Occipital lobe (tissue), 2 donors: ENCODE measurements around the gene UBE2E2. TPM values are rescaled to one million over a fixed set of nuclear protein-coding genes. Genes with fewer than 3 reads are reported as not detected.

Experiments used
- DNase-seq: peaks from one replicate; lab custom pipeline; 2025; lab: John Stamatoyannopoulos, UW
- total RNA-seq: library from RNA; depleted of rRNA; stranded (reverse); fragments of >200 nt; gene quantifications from one replicate; pipeline ENCODE4 v1.2.3, GENCODE V29; 2014

The UBE2E2 gene
- total RNA-seq, 1 donor from 2014 or later = 40.2 TPM

DNA sequence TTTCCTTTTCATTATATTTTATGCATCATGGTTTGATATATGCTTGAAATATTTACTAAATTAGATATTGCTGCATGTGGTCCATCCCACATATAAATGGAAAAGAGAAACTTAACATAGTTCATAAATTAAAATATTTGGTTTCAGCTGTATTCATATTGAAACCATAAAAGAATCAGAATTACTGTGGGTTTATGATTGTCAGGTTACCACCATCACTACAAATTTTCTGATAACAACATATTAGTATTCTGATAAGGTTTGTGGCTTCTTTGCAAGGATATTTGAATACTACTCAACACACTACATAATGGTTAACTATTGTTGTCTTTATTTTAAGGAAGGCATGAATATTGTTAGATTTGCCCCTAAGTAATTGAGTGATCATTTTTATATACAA lies 235.5 kb downstream of the UBE2E2 start:
- DNase-seq = no peak

DNA sequence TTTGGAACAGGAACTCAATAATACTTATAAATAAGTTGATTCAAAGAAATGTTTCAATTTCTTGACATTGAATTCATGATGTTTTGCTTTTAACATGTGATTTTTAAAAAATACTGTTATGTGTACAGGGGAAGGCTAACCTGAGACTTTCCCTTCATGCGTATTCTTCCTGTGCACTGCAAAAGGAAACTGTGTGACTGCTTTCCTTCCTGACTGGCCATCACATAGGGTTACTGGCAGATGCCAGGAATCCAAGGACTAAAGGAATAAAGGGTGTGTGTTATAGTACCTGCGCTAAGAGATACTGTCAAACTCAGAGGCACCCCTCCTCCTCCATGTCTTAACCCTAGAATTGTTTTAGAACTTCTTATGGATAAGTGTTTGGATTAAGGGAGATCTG lies 236.0 kb downstream of the UBE2E2 start:
- DNase-seq = no peak

DNA sequence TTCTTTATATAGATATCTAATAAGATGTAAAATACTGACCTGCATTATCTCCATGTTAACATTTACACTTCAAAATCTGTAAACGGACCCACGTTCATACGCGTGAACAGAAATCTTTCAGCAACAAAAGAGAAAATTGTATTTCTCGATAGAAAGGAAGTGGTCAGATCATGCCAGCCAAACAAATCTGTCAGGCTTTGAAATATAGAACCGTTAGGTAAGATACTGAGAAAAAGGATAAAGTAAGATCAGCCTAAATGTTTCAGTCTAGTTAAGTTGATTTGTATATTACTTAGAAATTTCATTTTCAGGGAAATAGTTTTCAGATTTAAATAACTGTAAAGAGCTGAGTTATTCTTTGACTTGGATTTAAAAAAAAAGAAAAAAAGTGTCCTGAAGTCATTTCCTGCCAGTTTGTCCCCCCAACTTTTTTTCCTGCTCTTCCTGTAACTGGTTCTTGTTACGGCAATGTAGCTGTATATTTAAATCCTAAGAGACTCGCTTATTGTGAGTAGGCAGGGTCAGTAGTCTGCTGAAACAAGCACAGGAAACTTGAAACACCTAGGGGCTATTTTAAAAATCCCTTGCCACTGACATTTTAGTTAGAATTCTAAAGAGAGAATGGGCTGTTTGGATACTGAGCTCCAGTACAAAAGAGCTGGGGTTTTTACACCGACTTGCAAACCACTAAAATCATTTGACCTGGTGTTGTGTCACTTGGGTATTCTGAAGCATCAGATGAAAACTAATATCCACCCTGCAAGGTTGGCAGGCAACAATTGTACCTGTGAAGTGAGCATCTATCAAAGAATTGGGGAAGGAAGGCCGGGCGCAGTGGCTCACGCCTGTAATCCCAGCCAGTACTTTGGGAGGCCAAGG lies 237.5 kb downstream of the UBE2E2 start:
- DNase-seq = no peak

DNA sequence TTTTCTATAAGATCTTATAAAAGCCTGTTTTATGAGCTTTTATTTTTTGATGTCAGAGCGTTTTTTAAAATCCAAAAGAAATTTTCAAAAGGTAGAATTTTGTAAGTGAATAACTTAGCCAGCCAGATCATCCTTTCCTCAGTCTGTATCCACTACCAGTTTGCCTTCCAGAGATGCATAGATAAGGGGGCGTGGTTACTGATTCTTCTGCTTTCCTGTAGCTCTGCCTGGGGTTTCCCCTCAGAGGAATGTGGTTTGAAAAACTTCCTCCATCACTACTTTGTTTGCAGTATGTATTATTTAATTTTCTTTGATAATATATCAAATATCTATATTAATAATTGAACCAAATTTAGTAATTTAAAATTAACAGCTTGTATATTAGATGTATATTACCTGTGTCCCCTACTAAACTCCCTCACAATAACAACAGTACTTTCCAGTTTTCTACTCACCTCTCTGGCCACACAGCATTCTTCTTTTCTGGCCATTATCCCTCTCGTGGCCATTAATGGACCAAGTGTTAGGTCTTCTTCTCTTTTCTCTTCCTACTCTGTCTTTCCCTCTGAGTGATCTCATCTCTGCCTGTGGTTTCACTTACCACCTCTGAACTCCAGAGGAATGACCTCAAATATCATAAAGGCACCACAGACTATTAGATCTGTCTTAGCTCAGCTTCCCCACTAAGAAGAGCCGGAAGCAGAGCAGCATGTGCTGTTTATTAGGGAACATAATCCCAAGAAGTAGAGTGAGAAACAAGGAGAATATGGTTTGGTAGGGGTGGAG lies 239.7 kb downstream of the UBE2E2 start:
- DNase-seq = no peak

DNA sequence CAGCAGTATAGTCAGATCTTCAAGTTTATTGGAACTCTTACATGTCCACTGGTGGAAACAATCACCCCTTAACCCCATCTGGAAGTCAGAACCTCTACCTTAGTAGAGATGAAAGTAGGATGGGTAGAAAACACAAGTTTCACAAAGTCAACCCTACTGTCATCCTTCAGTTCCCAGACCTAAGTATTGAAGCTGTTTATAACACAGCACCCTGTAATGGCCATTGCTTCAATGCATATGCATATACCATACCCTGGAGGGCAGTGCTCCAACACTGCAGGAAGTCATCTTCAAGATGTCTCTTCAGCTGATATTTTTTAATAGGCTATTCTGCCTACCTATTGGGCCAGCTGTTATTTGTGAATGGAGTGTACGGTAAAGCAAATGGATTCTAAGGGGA lies 241.3 kb downstream of the UBE2E2 start:
- DNase-seq = no peak

DNA sequence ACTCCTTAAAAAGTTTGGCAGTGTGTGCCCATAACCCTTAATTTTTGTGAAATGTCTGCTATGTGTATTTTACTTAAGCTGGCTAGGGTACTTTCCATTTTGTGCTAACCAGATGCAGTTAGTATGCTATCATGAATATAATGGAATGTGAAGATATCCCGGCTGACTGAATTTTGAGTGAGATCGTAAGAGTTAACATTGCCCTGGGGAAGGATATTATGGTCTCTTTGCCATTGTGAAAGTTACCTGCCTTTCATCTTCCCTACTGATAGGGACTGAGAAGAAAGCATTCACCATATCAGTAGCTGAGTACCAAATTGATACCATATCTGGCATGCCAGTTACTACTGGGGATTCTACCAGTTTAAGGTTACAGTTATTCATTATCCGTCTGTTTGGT lies 243.2 kb downstream of the UBE2E2 start:
- DNase-seq = no peak

DNA sequence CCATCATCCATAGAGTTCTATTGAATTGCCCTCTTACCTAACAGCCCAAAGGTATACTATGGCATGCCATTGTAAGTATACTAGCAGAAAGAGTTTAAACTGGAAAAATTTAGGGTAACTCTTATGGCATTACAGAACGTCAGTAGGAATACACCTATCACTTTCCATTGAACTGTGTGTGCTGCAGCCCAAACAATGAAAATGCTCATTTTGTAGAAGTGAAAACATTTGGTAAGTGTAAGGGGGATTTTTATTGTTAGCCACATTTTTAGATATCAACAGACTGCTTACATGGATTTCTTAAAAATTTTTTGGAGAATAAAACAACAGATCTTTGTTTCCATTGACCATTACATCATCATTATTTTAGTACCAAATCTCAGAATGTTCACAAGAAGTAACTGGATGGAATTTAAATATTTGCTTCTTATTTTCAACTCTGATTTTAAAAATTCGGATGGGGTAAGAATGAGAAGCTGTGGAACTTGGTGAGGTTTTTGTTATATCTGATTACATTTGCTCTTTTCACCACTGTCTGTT lies 245.9 kb downstream of the UBE2E2 start:
- no peak for DNase-seq

DNA sequence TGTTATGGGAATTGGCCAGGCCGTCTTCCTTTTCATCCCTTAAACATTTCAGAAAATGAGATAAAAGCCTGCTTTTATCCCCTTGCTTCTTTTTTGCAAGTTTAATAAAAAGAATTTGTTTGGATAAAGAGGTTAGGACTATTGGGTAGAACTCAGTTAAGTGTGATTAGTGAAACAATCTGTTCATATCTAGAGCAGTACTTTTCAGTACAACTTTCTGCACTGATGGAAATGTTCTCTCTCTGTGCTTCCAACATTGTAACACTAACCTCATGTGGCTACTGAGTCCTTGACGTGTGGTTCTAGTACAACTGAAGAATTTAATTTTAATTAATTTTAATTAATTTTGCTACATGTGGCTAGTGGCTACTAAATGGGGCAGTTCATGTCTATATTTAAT lies 246.9 kb downstream of the UBE2E2 start:
- no peak for DNase-seq

DNA sequence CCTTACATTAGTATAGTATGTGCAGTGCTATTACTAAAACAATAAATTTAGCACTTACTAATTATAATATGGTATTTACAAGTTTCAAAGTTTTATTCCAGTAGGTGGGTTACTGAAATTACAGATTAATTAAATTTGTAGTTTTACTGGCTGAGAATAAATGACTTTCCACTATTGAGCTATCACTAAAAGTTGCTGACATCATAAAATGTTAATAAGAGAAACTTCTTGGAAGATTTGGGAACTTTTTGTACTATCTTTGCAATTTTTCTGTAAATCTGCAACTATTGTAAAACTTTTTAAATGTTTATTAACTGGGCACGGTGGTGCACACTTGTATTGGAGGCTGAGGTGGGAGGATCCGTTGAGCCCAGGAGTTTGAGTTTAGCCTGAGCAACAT lies 247.7 kb downstream of the UBE2E2 start:
- DNase-seq = no peak

DNA sequence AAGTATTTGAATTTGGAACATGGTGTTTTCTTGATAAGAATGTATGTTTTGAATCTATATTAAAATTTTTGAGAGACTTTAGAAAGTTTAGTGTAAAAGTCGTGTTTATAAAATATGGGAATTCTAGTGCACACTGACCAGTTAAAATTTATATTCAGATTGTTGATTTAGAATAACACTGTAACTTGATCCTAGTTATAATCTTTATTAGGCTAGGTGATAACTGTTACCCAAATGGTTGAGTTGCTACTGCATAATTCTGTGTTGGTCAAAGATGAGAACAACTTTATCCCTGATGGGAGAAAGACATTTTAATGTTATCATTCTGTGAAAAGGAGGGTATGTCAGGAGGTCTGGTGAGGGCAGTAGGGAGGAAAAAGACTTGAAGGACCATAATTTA lies 249.3 kb downstream of the UBE2E2 start:
- DNase-seq = no peak

DNA sequence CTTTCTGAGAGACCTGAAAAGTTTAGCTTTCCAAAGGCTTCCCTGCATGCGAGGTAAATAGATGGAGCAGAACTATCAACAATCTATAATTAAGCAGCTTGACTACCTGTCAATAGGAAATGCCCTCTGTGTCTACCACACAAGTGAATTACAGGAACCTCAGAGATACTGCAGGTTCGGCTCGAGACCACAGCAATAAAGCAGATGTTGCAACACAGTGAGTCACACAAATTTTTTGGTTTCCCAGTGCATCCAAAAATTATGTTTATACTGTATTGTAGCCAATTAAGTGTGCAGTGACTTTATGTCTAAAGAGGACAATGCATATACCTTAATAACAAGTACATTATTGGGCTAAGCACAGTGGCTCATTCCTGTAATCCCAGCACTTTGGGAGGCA lies 252.0 kb downstream of the UBE2E2 start:
- no peak for DNase-seq

DNA sequence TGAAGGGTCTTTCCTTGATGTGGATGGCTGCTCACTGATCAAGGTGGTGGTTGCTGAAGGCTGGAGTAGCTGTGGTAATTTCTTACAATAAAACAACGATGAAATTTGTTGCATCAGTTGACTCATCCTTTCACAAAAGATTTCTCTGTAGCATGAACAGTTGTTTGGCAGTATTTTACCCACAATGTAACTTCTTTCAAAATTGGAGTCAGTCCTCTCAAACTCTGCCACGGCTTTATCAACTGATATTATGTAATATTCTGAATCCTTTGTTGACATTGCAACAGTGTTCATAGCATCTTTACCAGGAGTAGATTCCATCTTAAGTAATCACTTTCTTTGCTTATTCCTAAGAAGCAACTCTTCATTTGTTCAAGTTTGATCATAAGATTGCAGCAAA lies 252.6 kb downstream of the UBE2E2 start:
- DNase-seq = no peak

DNA sequence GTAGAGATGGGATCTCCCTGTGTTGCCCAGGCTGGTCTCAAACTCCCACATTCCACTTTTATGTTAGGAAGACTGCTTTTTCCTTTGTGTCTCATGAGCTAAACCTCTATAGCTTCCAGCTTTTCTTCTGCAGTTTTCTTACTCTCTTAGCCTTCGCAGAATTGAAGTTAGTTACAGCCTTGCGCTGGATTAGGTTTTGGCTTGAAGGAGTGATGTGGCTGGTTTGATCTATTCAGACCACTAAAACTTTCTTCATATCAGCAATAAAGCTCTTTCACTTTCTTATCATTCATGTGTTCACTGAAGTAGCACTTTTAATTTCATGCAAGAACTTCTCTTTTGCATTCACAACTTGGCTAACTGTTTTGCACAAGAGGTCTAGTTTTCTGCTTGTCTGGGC lies 254.6 kb downstream of the UBE2E2 start:
- DNase-seq = no peak

DNA sequence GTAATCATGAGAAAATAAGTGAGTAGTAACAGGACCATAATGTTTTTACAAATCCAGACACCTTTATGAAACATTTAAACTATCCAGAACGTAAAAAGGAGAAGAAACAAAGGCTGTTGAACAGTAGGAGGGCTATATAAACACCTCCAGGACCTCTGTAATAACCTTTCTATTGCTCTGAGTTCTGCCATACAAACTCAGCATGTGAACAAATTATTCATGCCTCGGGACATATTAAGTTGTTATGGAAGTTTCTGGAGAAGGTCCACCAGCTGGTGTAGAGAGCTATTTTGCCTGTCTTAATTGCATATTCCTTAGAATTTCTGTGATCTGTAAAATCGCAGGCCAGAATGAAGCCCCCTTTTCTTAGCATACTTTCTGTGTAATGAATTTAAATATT lies 256.3 kb downstream of the UBE2E2 start:
- DNase-seq = no peak

DNA sequence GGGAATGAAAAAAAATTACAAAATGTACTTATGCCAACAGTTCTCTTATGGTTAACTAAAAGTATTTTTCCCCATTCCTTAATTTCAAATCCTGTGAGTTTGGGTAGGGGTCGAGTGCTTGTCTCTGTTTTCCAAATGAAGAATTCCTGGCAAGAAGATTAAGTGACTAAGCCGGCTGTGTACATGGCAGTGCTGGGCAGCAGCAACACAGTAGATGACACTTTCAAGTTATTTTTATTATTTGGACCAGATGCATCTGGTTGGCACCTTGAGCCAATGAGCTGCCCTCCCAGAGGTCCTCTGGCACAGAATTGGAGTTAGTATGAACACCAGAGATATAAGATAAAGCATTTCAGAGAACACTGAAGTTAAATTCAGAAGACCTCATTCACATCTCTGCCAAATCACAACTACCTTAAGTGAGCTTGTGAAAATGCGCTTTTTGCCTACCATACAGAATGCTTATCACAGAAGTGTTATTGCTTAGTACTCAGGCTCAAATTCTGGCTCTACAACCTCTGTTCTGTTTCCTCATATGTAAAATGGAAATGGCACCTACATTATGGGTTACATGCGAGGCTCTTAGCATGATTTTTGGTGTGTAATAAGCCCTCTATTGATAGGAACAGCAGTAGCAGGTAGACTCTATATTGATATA lies 256.9 kb downstream of the UBE2E2 start:
- no peak for DNase-seq

DNA sequence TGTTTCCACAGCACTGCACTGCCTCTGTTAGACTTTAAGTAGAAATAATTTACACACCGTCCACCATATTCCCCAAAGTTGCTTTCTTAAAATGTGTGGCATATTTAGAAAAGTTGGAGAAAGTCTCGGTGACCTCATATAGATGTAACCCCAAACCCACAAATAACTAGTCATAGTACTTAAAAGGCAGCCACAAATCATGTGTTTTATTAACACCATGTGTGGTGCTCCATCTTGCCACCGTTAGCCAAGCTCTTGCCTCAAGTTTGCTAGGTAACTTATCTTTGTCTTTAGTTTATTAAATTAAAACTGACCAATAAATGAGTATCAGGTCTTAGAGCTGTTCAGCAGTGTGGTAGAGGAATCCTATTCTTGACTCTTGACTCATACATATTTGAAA lies 257.9 kb downstream of the UBE2E2 start:
- no peak for DNase-seq

DNA sequence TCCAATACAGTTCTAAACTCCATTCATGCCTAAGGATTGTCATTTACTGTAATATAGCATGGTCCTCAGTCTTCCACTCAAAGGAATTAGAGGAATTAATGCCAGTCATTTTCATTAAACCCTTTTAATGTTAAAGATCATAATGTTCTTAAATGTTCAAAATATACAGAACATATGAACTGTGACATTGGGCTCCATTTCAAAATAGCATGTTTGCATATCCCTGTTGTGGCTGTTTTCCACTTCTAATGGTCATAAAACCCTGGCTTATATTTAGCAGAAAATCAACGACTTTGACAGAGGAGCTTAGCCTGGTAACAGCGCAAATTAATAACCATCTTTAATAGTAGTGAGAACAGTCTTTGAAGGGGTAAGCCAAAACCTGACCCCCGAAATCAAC lies 260.7 kb downstream of the UBE2E2 start:
- DNase-seq = no peak

DNA sequence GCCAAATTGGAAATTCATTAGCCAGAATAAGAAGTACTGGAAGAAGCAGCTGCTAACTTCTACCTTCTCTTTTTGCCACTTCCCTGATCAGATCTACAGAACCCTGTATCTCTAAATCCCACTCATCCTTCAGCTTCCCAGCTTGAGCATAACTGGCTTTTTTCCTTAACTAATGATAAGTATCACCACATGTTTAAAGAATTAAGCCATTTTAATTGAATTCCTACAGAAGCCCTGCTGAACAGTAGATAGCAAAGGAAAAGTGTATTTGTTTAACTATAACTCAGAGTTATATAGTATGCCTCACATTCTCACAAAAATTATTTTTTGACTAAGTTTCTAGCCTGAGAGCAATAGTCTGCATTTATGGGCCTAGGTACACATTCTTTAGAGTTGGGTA lies 262.4 kb downstream of the UBE2E2 start:
- no peak for DNase-seq

DNA sequence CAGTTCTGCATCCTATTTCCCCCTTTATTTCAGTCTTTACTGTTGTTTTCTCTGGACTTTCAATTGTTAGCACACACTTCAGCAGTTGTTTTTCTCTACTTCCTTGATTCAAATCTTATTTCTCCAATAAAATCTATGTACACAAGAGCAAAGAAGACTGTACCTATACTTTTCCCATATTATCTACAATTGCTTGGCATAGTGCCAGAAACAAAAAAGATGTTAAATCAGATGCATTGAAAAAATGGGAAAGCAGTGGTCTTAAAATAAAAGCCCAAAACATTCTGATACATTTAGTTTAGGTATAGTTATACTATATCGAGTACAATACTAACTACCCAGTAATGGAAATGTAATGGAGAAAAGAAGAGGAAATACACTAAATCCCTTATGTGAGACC lies 265.1 kb downstream of the UBE2E2 start:
- no peak for DNase-seq

DNA sequence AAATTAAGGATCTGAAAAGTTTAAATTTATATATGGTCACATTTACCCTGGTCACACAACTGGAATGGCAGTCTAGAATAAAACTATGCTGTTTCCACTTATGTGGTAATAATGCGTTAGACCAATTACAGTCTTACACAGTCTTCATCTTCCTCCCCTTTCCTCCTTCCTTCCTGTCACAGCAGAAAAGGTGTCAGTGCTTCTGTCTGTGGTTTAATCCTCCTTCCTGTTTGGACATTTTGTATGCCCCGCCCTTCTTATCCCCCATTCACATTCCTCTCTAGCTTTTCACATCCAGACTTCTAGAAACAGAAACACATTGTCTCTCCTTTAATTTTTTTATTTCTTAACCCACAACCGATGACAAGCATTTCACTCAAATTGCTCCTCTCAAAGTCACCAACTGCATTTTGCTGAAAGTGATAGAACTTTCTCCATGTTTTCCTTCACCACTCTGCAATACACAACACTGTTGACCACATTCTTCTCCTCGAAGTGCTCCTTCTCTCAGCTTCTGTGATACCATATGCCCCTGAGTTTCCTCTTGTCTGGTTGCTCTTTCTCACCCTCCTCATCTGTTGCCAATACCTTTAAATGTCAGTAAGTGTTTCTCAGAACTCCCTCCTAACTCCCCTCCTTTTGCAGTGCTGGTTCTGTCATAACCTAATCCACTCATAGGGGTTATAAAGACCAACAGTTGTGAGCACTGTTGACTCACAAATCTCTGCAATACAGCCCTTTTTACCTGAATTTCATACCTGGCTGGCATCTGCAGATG lies 271.6 kb downstream of the UBE2E2 start:
- DNase-seq = no peak

DNA sequence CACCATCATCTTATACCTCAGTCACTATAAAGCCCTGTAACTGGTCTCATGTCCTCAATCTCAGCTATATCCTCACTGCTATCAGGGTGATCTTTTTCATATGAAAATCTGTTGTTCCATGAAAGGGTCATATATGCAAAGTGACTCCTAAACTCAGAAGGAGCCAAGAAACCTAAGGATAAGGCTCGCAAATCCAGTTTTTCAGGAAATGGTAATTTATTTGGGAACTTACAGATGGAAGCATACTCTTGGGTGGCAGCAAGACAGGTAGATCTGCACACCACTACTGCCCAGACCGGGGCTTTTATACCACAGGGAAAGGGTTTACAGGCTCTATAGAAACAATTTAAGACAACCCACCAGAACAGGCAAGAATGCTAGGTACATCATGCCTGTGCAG lies 272.3 kb downstream of the UBE2E2 start:
- no peak for DNase-seq
